OCI-LY7 (cell line): ENCODE measurements around the gene ZFHX3. TPM values are rescaled to one million over a fixed set of nuclear protein-coding genes. Genes with fewer than 3 reads are reported as not detected.

ENCODE experiments used
- BruUV-seq: library from RNA; stranded (reverse); fragments of 400-500 nt; replicated peaks from 2 replicates; lab custom pipeline; 2021; lab: Mats Ljungman, UMichigan
- CTCF ChIA-PET: fragments of 300-600 bp; sonication (Branson Sonifier 250); formaldehyde crosslinking; loops from one replicate; lab custom pipeline; 2022; ENCODE audit warnings: antibody characterized with exemption; ENCODE audit not compliant: unreplicated experiment; lab: Charles Lee
- POLR2A ChIA-PET: fragments of 300-600 bp; sonication (Branson Sonifier 250); formaldehyde crosslinking; loops from one replicate; lab custom pipeline; 2022; ENCODE audit warnings: antibody characterized with exemption; lab: Charles Lee
- DNase-seq: peaks from one replicate; pipeline ENCODE4 v3.0.0-alpha.2; 2015; ENCODE audit warnings: low spot score
- H2AFZ ChIP-seq: fragments of 200-600 bp; sonication (generic), shearing (Covaris generic); 2 replicates; pipeline ENCODE4 v1.6.1; 2014; ENCODE audit warnings: mild to moderate bottlenecking, antibody characterized with exemption, low read length, moderate library complexity
- H3K27ac ChIP-seq: fragments of 200-600 bp; sonication (generic); 2 replicates; pipeline ENCODE4 v1.5.1; 2014; ENCODE audit warnings: mixed run types, low read depth, mild to moderate bottlenecking, moderate library complexity, low read length, inconsistent platforms; ENCODE audit not compliant: poor library complexity, severe bottlenecking
- H3K36me3 ChIP-seq: fragments of 200-600 bp; sonication (generic); 2 replicates; pipeline ENCODE4 v1.6.1; 2014; ENCODE audit warnings: mild to moderate bottlenecking, antibody characterized with exemption, low read length, moderate library complexity, mixed read lengths; ENCODE audit not compliant: insufficient read depth
- H3K4me1 ChIP-seq: fragments of 200-600 bp; sonication (generic); 2 replicates; pipeline ENCODE4 v1.5.1; 2014; ENCODE audit warnings: mild to moderate bottlenecking, low read length; ENCODE audit not compliant: insufficient read depth, poor library complexity, severe bottlenecking
- H3K4me2 ChIP-seq: fragments of 200-600 bp; sonication (generic); 2 replicates; pipeline ENCODE4 v1.6.1; 2014; ENCODE audit warnings: mild to moderate bottlenecking, low read length
- H3K4me3 ChIP-seq: fragments of 200-600 bp; sonication (generic); 2 replicates; pipeline ENCODE4 v1.5.1; 2014; ENCODE audit warnings: mild to moderate bottlenecking, low read depth, low read length; ENCODE audit not compliant: poor library complexity, severe bottlenecking
- H3K79me2 ChIP-seq: fragments of 200-600 bp; sonication (generic); 2 replicates; pipeline ENCODE4 v1.6.1; 2016; ENCODE audit warnings: low read depth, mild to moderate bottlenecking, low read length, moderate library complexity, mixed read lengths; ENCODE audit not compliant: insufficient read depth
- H3K9me2 ChIP-seq: fragments of 200-600 bp; sonication (generic); 2 replicates; pipeline ENCODE4 v1.6.1; 2016; ENCODE audit warnings: mild to moderate bottlenecking, low read length, mixed read lengths; ENCODE audit not compliant: insufficient read depth
- H3K9me3 ChIP-seq: fragments of 200-600 bp; sonication (generic); 2 replicates; pipeline ENCODE4 v1.6.1; 2014; ENCODE audit warnings: mild to moderate bottlenecking, mixed run types, low read length, mixed read lengths
- H4K20me1 ChIP-seq: fragments of 200-600 bp; sonication (generic); 2 replicates; pipeline ENCODE4 v1.6.1; 2014; ENCODE audit warnings: mild to moderate bottlenecking, antibody characterized with exemption, low read length, moderate library complexity, mixed read lengths; ENCODE audit not compliant: insufficient read depth
- CTCF ChIP-seq: fragments of 200-600 bp; sonication (generic); conservative IDR thresholded peaks from 2 replicates; pipeline ENCODE4 v1.5.1; 2014; ENCODE audit warnings: mild to moderate bottlenecking, antibody characterized with exemption, low read length, moderate library complexity, mixed read lengths
- EZH2phosphoT487 ChIP-seq: fragments of 200-600 bp; sonication (generic); IDR thresholded peaks from 2 replicates; pipeline ENCODE4 v1.6.1; 2018; ENCODE audit warnings: low read depth, borderline replicate concordance, mild to moderate bottlenecking, mixed run types, antibody characterized with exemption, low read length, moderate library complexity, mixed read lengths
- intact Hi-C: fragments of 100-400 bp; cut with micrococcal nuclease; formaldehyde crosslinking; loops from one replicate; pipeline ENCODE4 v1.10.0; 2022; ENCODE audit not compliant: unreplicated experiment
- total RNA-seq, 2 experiments: library from RNA; depleted of rRNA in 1 of 2; stranded (reverse); fragments of >200 nt in 1 of 2; shearing (Covaris generic) in 1 of 2; gene quantifications; 2 replicates each; pipeline ENCODE4 v1.2.3, GENCODE V29; 2014 to 2022

ZFHX3 gene
- total RNA-seq, 2 experiments from 2014 or later: 1.3 to 6.2 TPM

- intact Hi-C loops: no loop called here
- H3K9me2 ChIP-seq: no peaks in the 10 kb centered on the region
These were observed 45.5 kb upstream of the ZFHX3 start for GRCh38 chr16:73093146-73094144.

GRCh38 chr16:73092236-73092781 lies 44.4 kb upstream of the ZFHX3 start:
- TF ChIP-seq EZH2phosphoT487 (no peak), CTCF (no peak)
- no peaks in the 10 kb centered on the region for H4K20me1 ChIP-seq
- H2AFZ ChIP-seq: no peak overlapping the region

More at GRCh38 chr16:73093146-73094144, 45.5 kb upstream of the ZFHX3 start:
- Histone ChIP-seq H3K27ac (no peak overlapping the region), H3K4me1 (no peaks in the 10 kb centered on the region), H3K79me2 (no peaks in the 10 kb centered on the region), H3K36me3 (no peaks in the 10 kb centered on the region), H2AFZ (no peak overlapping the region), H4K20me1 (no peaks in the 10 kb centered on the region), H3K4me3 (no peak overlapping the region), H3K4me2 (no peak overlapping the region), H3K9me3 (no peaks in the 10 kb centered on the region)
- no peak for DNase-seq
- POLR2A ChIA-PET: interaction anchor here (0.5 to 0.6 kb wide), 2 partner anchors 22 to 565 kb away, joined by 3 to 5 read pairs; no protein-coding TSS in a partner anchor
- TF ChIP-seq CTCF (no peak), EZH2phosphoT487 (no peak)
- no TSS peak for BruUV-seq
- CTCF ChIA-PET: no interaction called here

GRCh38 chr16:73091174-73091573 lies 43.2 kb upstream of the ZFHX3 start:
- no peak overlapping the region for H3K27ac ChIP-seq
- no peaks in the 10 kb centered on the region for H3K9me2 ChIP-seq
- no peaks in the 10 kb centered on the region for H4K20me1 ChIP-seq
- DNase-seq: no peak
- no peaks in the 10 kb centered on the region for H3K79me2 ChIP-seq
- ChIA-PET CTCF (no interaction called here), POLR2A (no interaction called here)
- no peak overlapping the region for H3K4me3 ChIP-seq
- no peaks in the 10 kb centered on the region for H3K36me3 ChIP-seq
- intact Hi-C loops: no loop called here
- H3K4me2 ChIP-seq: no peak overlapping the region
- no peaks in the 10 kb centered on the region for H3K9me3 ChIP-seq
- TF ChIP-seq EZH2phosphoT487 (no peak), CTCF (no peak)
- no peak overlapping the region for H2AFZ ChIP-seq
- no peaks in the 10 kb centered on the region for H3K4me1 ChIP-seq
- BruUV-seq: no TSS peak

More at GRCh38 chr16:73092236-73092781, 44.4 kb upstream of the ZFHX3 start:
- Histone ChIP-seq H3K9me2 (no peaks in the 10 kb centered on the region), H3K4me3 (no peak overlapping the region), H3K27ac (no peak overlapping the region), H3K79me2 (no peaks in the 10 kb centered on the region), H3K9me3 (no peaks in the 10 kb centered on the region), H3K36me3 (no peaks in the 10 kb centered on the region), H3K4me2 (no peak overlapping the region), H3K4me1 (no peaks in the 10 kb centered on the region)
- CTCF ChIA-PET: interaction anchor here (0.5 kb wide), 1 partner anchor 96 kb away, joined by 3 read pairs; no protein-coding TSS in a partner anchor
- BruUV-seq: no TSS peak
- intact Hi-C loops: no loop called here
- DNase-seq: no peak
- POLR2A ChIA-PET: no interaction called here
